HG03439 (cell line): Measurements from ENCODE around the gene CADM4.
A peak's percentile ranks its signal among the peaks of the same experiment; 100 is the strongest.
"Not testable (repeated sequence)": the region's sequence is repeated elsewhere in the genome, so short reads cannot be mapped to it uniquely, and the experiment has no call there.

ENCODE experiments used
- ATAC-seq: cut with Tn5 transposase; IDR thresholded peaks from one replicate; pipeline ENCODE4 v1.9.1; 2021; ENCODE audit warnings: mild to moderate bottlenecking, moderate library complexity; ENCODE audit not compliant: unreplicated experiment

CADM4 gene

GRCh38 chr19:43639519-43640423 is at the start of gene CADM4:
Gene CADM4, minus strand, starts transcription at chr19:43639850. Its CDS starts 60 bp downstream, at chr19:43639790.
- no peak for ATAC-seq

DNA sequence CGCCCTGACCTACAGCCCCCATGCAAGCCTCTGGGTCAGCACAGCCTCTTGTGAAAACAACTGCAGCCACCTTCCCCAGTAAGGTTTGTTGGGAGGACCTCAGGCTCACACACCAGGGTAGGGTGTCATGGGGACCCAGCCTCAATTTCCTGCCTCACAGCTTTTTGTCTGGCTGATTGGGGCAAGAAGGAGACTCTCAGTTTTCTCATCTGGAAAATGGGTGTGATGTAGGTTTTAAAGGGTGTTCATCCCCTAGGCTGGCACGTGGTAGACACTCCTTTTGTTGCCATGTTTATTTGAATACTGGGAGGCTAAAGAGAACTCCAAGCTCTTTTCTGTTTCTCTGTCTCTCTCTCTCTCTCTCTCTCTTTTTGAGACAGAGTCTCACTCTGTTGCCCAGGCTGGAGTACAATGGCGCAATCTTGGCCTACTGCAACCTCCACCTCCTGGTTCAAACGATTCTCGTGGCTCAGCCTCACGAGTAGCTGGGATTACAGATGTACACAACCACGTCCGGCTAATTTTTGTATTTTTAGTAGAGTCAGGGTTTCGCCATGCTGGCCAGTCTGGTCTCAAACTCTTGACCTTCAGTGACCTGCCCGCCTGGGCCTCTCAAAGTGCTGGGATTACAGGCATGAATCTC is 48.5 kb upstream of the CADM4 start:
- no peak for ATAC-seq

DNA sequence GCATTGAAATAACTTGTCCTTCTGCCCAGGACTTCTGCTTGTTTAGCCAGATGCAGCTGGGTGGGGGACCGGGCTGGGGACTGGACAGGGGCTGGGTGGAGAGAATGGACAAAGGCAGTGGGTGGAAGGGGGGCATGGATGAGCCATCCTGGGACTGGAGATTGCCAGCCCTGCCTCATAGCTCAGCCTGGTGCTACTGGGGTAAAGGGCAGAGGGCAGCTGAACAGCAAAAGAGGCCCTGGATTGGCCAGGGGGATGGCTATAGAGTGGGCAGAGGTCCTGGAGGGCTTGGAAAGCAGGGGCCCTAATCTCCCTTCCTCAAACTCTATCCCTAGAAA is 48.0 kb upstream of the CADM4 start:
- no peak for ATAC-seq

- ATAC-seq, result no peak
Observed at GRCh38 chr19:43684326-43684725, 44.7 kb upstream of the CADM4 start.

GRCh38 chr19:43683905-43684304 is 44.3 kb upstream of the CADM4 start:
- ATAC-seq, result no peak

GRCh38 chr19:43682824-43683661 is 43.4 kb upstream of the CADM4 start:
- no peak for ATAC-seq

GRCh38 chr19:43682269-43682668 is 42.6 kb upstream of the CADM4 start:
- ATAC-seq, result not testable (repeated sequence)

DNA sequence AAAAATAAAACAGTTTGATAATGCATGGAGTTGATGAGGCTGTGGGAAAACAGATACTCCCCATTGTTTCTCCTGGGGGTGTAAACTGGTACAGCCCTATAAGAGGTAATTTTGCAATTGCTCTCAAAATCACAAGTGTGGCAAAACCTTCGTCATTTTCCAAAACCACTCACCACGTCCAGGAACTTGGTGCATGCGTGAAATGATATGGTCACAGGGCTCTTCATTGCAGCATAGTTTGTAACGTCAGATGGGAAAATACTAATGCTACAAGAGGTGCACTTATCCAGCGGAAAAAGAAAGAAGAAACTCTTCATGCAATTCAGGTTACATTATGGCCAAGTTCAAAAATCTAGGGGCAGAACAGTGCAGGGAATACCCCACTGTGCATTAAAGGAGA is 42.2 kb upstream of the CADM4 start:
- ATAC-seq, result no peak

DNA sequence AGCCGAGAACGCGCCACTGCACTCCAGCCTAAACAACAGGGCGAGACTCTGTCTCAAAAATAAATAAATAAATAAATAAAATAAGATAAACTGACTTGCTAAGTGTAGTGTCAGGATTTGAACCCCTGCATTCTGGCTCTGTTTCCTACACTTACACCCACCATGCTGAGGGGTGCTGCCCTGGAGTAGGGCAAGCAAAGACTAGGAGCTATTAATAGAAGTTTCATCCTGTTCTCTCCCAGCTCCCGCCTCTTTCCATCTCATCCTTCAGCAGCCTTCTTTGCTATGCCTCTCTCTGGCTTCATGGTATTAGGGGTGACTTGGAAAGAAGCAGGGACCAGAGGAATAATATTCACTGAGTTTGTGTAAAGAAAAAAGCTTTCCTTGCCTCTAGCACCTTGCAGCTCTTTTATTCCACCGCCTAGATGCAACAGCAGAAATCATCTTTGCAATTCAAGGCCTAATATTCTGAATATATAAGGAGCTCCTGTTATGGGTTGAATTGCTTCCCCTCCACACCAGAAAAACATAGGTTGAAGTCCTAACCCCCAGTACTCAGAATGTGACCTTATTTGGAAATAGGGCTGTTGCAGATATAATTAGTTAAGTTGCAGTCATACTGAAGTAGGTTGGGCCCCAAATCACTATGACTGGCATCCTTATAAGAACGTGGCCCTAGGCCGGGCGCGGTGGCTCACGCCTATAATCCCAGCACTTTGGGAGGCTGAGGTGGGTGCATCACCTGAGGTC is 39.0 kb upstream of the CADM4 start:
- no peak for ATAC-seq

GRCh38 chr19:43675906-43676305 is 36.3 kb upstream of the CADM4 start:
- no peak for ATAC-seq

DNA sequence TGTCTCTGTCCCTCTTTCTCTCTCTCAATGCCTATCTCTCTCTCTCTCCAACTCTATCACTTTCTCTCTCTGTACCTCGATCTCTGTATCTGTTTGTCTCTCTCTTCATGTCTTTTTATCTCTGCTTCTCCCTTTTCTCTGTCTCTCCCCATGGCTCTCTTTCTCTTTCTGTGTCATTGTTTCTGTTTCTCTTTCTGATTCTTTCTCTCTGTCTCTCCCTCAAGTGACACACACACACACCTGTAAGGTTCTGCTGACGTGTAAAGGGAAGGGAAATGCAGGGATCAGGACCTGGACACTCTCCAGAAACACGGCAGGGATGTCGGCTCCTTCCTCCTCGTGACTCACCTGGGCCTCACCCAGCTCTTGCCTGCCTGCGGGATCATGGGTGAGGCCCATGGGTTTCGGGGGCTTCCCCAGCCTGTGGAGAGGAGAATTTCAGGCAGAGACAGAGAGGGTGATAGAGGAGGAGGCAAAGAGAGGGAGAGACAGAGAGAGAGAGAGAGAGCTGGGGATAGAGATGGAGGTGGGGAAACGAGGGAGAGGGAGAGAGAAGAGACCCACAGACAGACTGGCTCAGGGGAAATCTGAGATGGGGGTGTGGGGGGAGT is 35.7 kb upstream of the CADM4 start:
- ATAC-seq, result no peak

DNA sequence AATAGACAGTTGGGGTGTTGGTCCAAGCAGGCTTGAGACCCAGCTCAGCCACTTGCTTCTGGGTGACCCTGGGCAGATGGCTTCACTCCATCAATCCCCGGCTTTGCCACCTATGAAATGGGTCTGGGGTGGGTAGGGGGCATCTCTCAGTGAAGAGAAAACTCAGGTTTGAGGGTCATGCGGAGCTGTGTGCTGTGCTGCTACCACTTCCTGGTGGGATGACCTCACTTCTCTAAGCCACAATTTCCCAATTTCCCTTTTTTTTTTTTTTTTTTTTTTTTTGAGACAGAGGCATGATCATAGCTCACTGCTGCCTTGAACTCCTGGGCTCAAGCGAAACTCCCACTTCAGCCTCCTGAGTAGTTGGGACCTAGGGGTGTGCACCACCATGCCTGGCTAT is 34.9 kb upstream of the CADM4 start:
- ATAC-seq, result no peak

DNA sequence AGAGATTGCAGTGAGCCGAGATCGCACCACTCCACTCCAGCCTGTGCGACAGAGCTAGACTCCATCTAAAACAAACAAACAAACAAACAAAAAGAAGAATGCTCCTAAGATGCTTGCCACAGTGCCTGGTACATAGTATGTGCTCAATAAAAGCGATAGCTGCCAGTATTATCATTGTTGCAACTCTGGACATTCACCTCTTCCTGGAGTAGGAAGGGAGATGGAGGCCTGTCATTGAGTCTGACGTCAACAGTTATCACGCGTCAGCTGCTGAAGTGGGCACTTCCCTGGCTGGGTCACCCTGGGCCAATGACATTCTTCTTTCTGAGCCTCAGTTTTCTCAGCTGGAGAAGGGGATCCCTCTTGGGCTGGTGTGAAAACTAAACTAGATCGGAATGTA is 34.5 kb upstream of the CADM4 start:
- ATAC-seq, result no peak

DNA sequence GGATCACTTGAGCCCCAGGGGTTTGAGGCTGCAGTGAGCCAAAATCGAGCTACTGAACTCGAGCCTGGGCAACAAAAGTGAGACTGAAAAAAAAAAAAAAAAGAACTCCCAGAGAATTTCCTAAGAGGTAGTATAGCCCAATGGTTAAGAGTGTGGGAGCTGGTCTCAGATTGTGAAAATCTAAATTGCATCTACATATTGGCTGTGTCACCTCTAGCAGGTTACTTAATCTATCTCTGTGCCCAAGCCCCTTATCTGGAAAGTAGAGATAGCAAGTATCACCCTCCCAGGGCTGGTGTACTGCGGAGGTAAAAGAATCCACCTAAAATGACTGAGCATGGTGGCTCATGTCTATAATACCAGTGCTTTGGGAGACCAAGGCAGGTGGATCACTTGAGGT is 34.0 kb upstream of the CADM4 start:
- no peak for ATAC-seq

DNA sequence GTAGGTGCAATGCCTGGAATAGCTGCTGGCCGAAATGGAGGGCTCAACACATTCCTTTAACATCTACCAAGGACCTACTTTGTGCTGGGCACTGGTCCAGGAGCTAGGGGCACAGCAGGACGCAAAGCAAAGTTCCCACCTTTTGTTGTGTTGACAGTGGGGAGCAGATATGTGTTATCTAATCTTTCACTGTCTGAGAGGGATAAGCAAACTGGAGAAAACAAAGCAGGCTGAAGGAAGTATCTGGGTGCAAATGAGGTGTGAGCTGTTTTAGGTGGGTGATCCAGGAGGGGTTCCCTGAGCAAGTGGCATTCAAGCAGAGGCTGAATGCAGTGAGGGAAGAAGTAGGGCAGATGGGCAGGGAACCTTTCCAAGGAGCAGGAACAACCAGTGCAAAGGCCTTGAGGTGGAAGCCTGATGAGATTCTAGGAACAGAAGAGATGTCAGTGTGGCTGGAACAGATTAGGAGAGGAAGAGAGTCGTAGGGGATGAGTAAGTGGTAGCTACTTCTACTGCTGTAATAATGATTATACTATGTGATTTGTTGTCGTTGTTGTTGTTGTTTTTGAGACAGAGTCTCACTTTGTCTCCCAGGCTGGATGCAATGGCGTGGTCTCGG is 32.5 kb upstream of the CADM4 start:
- ATAC-seq, result no peak

GRCh38 chr19:43668406-43669109 is 28.9 kb upstream of the CADM4 start:
- peak; percentile 90 for ATAC-seq

DNA sequence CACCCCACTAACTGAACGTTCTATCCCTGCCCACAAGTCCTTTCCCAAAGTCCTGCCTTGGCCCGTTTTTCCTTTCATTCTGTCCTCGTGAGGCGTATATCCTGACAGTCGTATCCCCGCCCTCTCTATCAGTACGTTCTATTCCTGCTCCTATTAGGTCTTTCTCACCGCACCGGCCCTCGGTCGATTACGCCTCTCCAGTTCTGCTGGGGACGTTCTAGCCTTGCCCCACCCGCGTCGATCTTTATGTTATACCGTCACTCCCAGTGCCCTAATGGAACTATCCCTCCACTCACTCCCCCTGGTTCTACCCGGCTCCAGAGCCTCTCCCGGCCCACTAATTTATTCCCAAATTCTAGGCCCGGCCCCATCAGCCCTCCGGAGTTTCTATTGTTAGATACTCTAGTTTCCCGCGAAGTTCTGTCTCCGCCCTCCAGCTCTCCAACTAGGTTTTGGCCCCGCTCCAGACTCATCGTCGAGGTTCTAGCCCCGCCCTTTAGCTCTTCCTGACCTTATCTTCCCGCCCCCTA is 28.3 kb upstream of the CADM4 start:
- ATAC-seq, result no peak

DNA sequence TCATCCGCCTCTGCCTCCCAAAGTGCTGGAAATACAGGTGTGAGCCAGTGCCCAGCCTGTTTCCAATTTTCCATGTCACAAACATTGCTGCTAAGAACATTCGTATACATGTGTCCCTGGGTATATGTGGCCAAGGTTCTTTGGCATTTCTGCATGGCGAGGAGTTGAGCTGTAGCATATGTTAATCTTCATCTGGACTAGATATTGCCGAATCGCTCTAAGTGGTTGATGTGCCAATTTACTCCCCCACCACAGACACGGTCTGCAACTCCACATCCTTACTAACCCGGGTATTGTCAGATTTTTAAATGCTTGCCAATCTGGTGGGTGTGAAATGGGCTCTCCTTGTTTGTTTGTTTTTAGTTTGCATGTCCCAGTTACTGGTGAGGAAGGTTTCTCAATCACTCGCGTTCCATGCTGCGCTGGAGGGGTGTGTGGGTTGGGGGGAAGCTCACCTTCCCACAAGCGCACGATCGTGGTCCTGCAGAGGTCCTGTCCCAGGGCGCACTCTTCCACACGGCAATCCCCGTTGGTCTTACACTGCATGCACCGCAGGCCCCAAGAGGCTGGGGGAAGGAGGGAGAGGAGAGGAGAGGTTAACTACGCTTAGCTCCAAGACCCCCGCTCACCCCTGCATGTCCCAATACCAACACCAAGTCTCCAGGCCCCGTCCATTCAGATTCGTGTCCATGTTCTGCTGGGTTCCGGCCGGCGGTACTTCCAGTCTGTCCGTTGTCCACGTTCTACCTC is 27.7 kb upstream of the CADM4 start:
- no peak for ATAC-seq
